H9 (cell line): Measurements from ENCODE around the gene CEP112. TPM values are rescaled to one million over a fixed set of nuclear protein-coding genes. Genes with fewer than 3 reads are reported as not detected.

Source experiments
- DNase-seq: peaks from one replicate; pipeline ENCODE4 v3.0.0-alpha.2; 2017
- H2AFZ ChIP-seq: one replicate; pipeline ENCODE4 v1.6.1; 2013; ENCODE audit warnings: mild to moderate bottlenecking, low read length, control low read depth, moderate library complexity
- H2AK5ac ChIP-seq: 2 replicates; pipeline ENCODE4 v1.6.1; 2013; ENCODE audit warnings: low read length, control low read depth, mixed read lengths; ENCODE audit not compliant: insufficient read length
- H2BK120ac ChIP-seq: one replicate; pipeline ENCODE4 v1.6.1; 2013; ENCODE audit warnings: low read depth, mild to moderate bottlenecking, low read length, control low read depth, inconsistent platforms; ENCODE audit not compliant: poor library complexity, severe bottlenecking
- H2BK12ac ChIP-seq: 2 replicates; pipeline ENCODE4 v1.6.1; 2013; ENCODE audit warnings: low read length, control low read depth, mixed read lengths, low read depth; ENCODE audit not compliant: insufficient read length
- H2BK15ac ChIP-seq: 2 replicates; pipeline ENCODE4 v1.6.1; 2013; ENCODE audit warnings: low read depth, low read length, control low read depth
- H2BK20ac ChIP-seq: one replicate; pipeline ENCODE4 v1.6.1; 2013; ENCODE audit warnings: low read depth, mild to moderate bottlenecking, low read length, control low read depth, inconsistent platforms; ENCODE audit not compliant: poor library complexity, severe bottlenecking
- H2BK5ac ChIP-seq: 2 replicates; pipeline ENCODE4 v1.6.1; 2013; ENCODE audit warnings: low read length, control low read depth, mixed read lengths; ENCODE audit not compliant: insufficient read length
- H3K14ac ChIP-seq: 2 replicates; pipeline ENCODE4 v1.6.1; 2013; ENCODE audit warnings: low read length, control low read depth; ENCODE audit not compliant: insufficient read depth
- H3K18ac ChIP-seq: 2 replicates; pipeline ENCODE4 v1.6.1; 2013; ENCODE audit warnings: low read depth, mild to moderate bottlenecking, mixed read lengths, low read length, control low read depth; ENCODE audit not compliant: insufficient read length
- H3K23ac ChIP-seq: 2 replicates; pipeline ENCODE4 v1.6.1; 2013; ENCODE audit warnings: low read length, control low read depth, mixed read lengths, low read depth; ENCODE audit not compliant: insufficient read length
- H3K23me2 ChIP-seq: 2 replicates; pipeline ENCODE4 v1.6.1; 2013; ENCODE audit warnings: low read depth, mild to moderate bottlenecking, mixed read lengths, low read length, control low read depth; ENCODE audit not compliant: insufficient read length, poor library complexity, severe bottlenecking
- H3K27ac ChIP-seq: 2 replicates; pipeline ENCODE4 v1.5.1; 2013; ENCODE audit warnings: low read length, control low read depth, mixed read lengths, low read depth; ENCODE audit not compliant: insufficient read length
- H3K27me3 ChIP-seq: 2 replicates; pipeline ENCODE4 v1.6.1; 2013; ENCODE audit warnings: low read length, control low read depth, inconsistent platforms; ENCODE audit not compliant: insufficient read depth
- H3K4ac ChIP-seq: 2 replicates; pipeline ENCODE4 v1.6.1; 2013; ENCODE audit warnings: low read depth, mild to moderate bottlenecking, control low read depth, inconsistent platforms, low read length, moderate library complexity
- H3K4me1 ChIP-seq: 2 replicates; pipeline ENCODE4 v1.6.1; 2013; ENCODE audit warnings: low read length, control low read depth, inconsistent platforms; ENCODE audit not compliant: insufficient read depth
- H3K4me2 ChIP-seq: 2 replicates; pipeline ENCODE4 v1.6.1; 2013; ENCODE audit warnings: low read length, control low read depth, mixed read lengths; ENCODE audit not compliant: insufficient read length, insufficient read depth
- H3K56ac ChIP-seq: 2 replicates; pipeline ENCODE4 v1.6.1; 2013; ENCODE audit warnings: low read depth, mild to moderate bottlenecking, mixed read lengths, low read length, control low read depth; ENCODE audit not compliant: insufficient read length
- H3K79me1 ChIP-seq: 2 replicates; pipeline ENCODE4 v1.6.1; 2013; ENCODE audit warnings: low read depth, mild to moderate bottlenecking, moderate library complexity, low read length, control low read depth, inconsistent platforms; ENCODE audit not compliant: insufficient read depth, poor library complexity, severe bottlenecking
- H3K79me2 ChIP-seq: 2 replicates; pipeline ENCODE4 v1.6.1; 2013; ENCODE audit warnings: low read length, control low read depth, inconsistent platforms; ENCODE audit not compliant: insufficient read depth
- H3K9ac ChIP-seq: 2 replicates; pipeline ENCODE4 v1.6.1; 2013; ENCODE audit warnings: low read length, control low read depth, mixed read lengths; ENCODE audit not compliant: insufficient read length; ENCODE audit errors: extremely low read depth
- H3K9me3 ChIP-seq: one replicate; pipeline ENCODE4 v1.6.1; 2013; ENCODE audit warnings: low read depth, low read length, inconsistent platforms; ENCODE audit not compliant: control insufficient read depth
- H3T11ph ChIP-seq: one replicate; pipeline ENCODE4 v1.6.1; 2013; ENCODE audit warnings: mild to moderate bottlenecking, low read length, control low read depth, inconsistent platforms
- H4K20me1 ChIP-seq: one replicate; pipeline ENCODE4 v1.6.1; 2013; ENCODE audit not compliant: control insufficient read depth, insufficient read length, insufficient read depth
- H4K5ac ChIP-seq: 2 replicates; pipeline ENCODE4 v1.6.1; 2013; ENCODE audit warnings: low read depth, mild to moderate bottlenecking, mixed read lengths, low read length, control low read depth; ENCODE audit not compliant: insufficient read length
- H4K8ac ChIP-seq: replicated peaks from 2 replicates; pipeline ENCODE4 v1.6.1; 2013; ENCODE audit warnings: low read length, control low read depth, mixed read lengths, low read depth; ENCODE audit not compliant: insufficient read length
- H4K91ac ChIP-seq: 2 replicates; pipeline ENCODE4 v1.6.1; 2013; ENCODE audit warnings: low read depth, mild to moderate bottlenecking, moderate library complexity, mixed read lengths, low read length, control low read depth; ENCODE audit not compliant: insufficient read length
- H3K27ac Mint-ChIP-seq, 3 experiments: 2 replicates in 2 of 3; 3 replicates in 1 of 3; pipeline ENCODE4 v1.8.0; 2020 to 2021; ENCODE audit warnings: mixed read lengths in 3 of 3, mild to moderate bottlenecking in 1 of 3, moderate library complexity in 1 of 3
- H3K27me3 Mint-ChIP-seq: 2 replicates; pipeline ENCODE4 v1.8.0; 2021; ENCODE audit warnings: low read depth, mild to moderate bottlenecking, moderate library complexity, mixed read lengths
- H3K36me3 Mint-ChIP-seq, 3 experiments: 2 replicates in 2 of 3; 3 replicates in 1 of 3; pipeline ENCODE4 v1.8.0; 2020 to 2021; ENCODE audit warnings: low read depth in 3 of 3, mixed read lengths in 3 of 3; ENCODE audit not compliant: insufficient read depth in 1 of 3
- H3K4me1 Mint-ChIP-seq, 2 experiments: 2 replicates each; pipeline ENCODE4 v1.8.0; 2020; ENCODE audit warnings: mixed read lengths in 2 of 2
- H3K4me3 Mint-ChIP-seq, 2 experiments: 2 replicates in 1 of 2; 3 replicates in 1 of 2; pipeline ENCODE4 v1.8.0; 2020 to 2021; ENCODE audit warnings: mild to moderate bottlenecking in 2 of 2, mixed read lengths in 2 of 2, moderate library complexity in 1 of 2
- H3K9me3 Mint-ChIP-seq, 2 experiments: 2 replicates in 1 of 2; 3 replicates in 1 of 2; pipeline ENCODE4 v1.8.0; 2020; ENCODE audit warnings: mild to moderate bottlenecking in 2 of 2, mixed read lengths in 2 of 2, moderate library complexity in 1 of 2
- CTCF ChIP-seq: fragments of 200-600 bp; sonication (generic); conservative IDR thresholded peaks from 3 replicates; pipeline ENCODE4 v1.8.0; 2021; ENCODE audit warnings: antibody characterized with exemption, mild to moderate bottlenecking
- WGBS: extraction: QIAGEN DNeasy Blood & Tissue Kit; methylation state at CpG from one replicate; pipeline ENCODE4 v1.1.7; 2013; ENCODE audit warnings: missing lambda C conversion rate, low lambda C conversion rate, mixed read lengths; ENCODE audit not compliant: insufficient read length; ENCODE audit errors: extremely low coverage; 5-methylcytosine and 5-hydroxymethylcytosine counted together
- total RNA-seq: library from RNA; stranded (reverse); gene quantifications from 2 replicates; pipeline ENCODE4 v1.2.1, GENCODE V29; 2021

The CEP112 gene
- total RNA-seq, 1 experiment from 2014 or later: 5.4 TPM

DNA sequence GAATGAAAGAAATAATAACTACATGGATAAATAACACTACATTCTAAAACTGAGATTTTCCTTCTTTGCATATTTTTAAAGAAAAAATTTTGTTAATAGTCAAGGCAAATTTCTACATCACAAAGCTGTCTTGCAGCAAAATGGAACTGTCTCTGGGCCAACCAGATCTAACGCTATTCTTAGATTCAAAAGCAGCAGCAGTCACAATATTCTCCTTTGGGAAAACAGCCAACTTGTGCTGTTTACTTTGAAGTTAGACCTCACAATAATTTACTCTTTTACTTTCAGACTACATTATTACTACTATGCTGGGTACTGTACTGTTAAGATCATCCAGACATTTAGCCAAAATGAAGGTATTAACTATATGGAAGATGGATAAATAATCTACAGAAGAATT, 189.1 kb downstream of the CEP112 start:
- no peaks in the 10 kb centered on the region for H3K79me2 ChIP-seq
- no peaks in the 10 kb centered on the region for H3K4me1 ChIP-seq
- no peak overlapping the region for H2BK5ac ChIP-seq
- no peak overlapping the region for H2AK5ac ChIP-seq
- no peaks in the 10 kb centered on the region for H3K9me3 ChIP-seq
- H2BK120ac ChIP-seq: no peak overlapping the region
- Mint-ChIP-seq H3K27ac (no peak overlapping the region), H3K9me3 (peaks cover 0 to 2% of the 10 kb centered on the region in 2 experiments; a peak in 1 of 5 replicates), H3K27me3 (no peaks in the 10 kb centered on the region), H3K4me3 (no peak overlapping the region), H3K36me3 (peaks cover 0 to 13% (median 10%) of the 10 kb centered on the region in 3 experiments; a peak in 3 of 7 replicates), H3K4me1 (no peaks in the 10 kb centered on the region)
- no peak overlapping the region for H2BK12ac ChIP-seq
- H3K27me3 ChIP-seq: no peaks in the 10 kb centered on the region
- H4K91ac ChIP-seq: no peak overlapping the region
- no peak overlapping the region for H2BK15ac ChIP-seq
- no peak overlapping the region for H4K5ac ChIP-seq
- no peak overlapping the region for H3K4me2 ChIP-seq
- H4K20me1 ChIP-seq: no peaks in the 10 kb centered on the region
- TF ChIP-seq CTCF: no peak
- no CpG with 5 or more reads among the region's 1 CpG for WGBS
- H3K27ac ChIP-seq: no peak overlapping the region
- H4K8ac ChIP-seq: no peak overlapping the region
- no peak overlapping the region for H3K9ac ChIP-seq
- H3K4ac ChIP-seq: no peak overlapping the region
- no peak overlapping the region for H3K18ac ChIP-seq
- H3K56ac ChIP-seq: no peak overlapping the region
- no peak overlapping the region for H2BK20ac ChIP-seq
- no peak overlapping the region for H3T11ph ChIP-seq
- H2AFZ ChIP-seq: no peak overlapping the region
- no peak overlapping the region for H3K14ac ChIP-seq
- no peak overlapping the region for H3K23ac ChIP-seq
- no peak for DNase-seq
- no peaks in the 10 kb centered on the region for H3K79me1 ChIP-seq
- no peaks in the 10 kb centered on the region for H3K23me2 ChIP-seq
